GM12865 (cell line): ENCODE data around the gene SUSD4.

ENCODE experiments used
- DNase-seq: peaks from one replicate; pipeline ENCODE4 v3.0.0; 2010; ENCODE audit warnings: low read depth
- H3K4me3 ChIP-seq: 2 replicates; pipeline ENCODE4 v1.5.1; 2011; ENCODE audit warnings: mild to moderate bottlenecking, low read depth, low read length, control low read depth
- CTCF ChIP-seq: IDR thresholded peaks from 2 replicates; pipeline ENCODE4 v1.5.1; 2011; ENCODE audit warnings: low read length, control low read depth, low read depth, inconsistent platforms; ENCODE audit not compliant: insufficient read depth; ENCODE audit errors: missing control alignments

The SUSD4 gene

GRCh38 chr1:223320959-223321358, 43.0 kb downstream of the SUSD4 start:
- no peak for DNase-seq
- no peak for TF ChIP-seq CTCF

GRCh38 chr1:223319905-223320580, 43.9 kb downstream of the SUSD4 start:
- no peak overlapping the region for H3K4me3 ChIP-seq
- no peak for DNase-seq
- TF ChIP-seq CTCF: no peak

More at GRCh38 chr1:223320959-223321358, 43.0 kb downstream of the SUSD4 start:
- no peak overlapping the region for H3K4me3 ChIP-seq

GRCh38 chr1:223319398-223319797, 44.6 kb downstream of the SUSD4 start:
- no peak for TF ChIP-seq CTCF
- no peak overlapping the region for H3K4me3 ChIP-seq
- DNase-seq: no peak

- no peak overlapping the region for H3K4me3 ChIP-seq
- no peak for TF ChIP-seq CTCF
- DNase-seq: no peak
Observed at GRCh38 chr1:223316082-223316481, 47.9 kb downstream of the SUSD4 start.

- TF ChIP-seq CTCF: no peak
- DNase-seq: no peak
Observed at GRCh38 chr1:223315665-223316064, 48.3 kb downstream of the SUSD4 start.

GRCh38 chr1:223313415-223313754, 50.6 kb downstream of the SUSD4 start:
- no peak overlapping the region for H3K4me3 ChIP-seq
- no peak for TF ChIP-seq CTCF
- DNase-seq: no peak

More at GRCh38 chr1:223315665-223316064, 48.3 kb downstream of the SUSD4 start:
- H3K4me3 ChIP-seq: no peak overlapping the region
